ENCODE results near the gene SDHA.
"Not testable (repeated sequence)": the region's sequence is repeated elsewhere in the genome, so short reads cannot be mapped to it uniquely, and the experiment has no call there.

SDHA gene

DNA sequence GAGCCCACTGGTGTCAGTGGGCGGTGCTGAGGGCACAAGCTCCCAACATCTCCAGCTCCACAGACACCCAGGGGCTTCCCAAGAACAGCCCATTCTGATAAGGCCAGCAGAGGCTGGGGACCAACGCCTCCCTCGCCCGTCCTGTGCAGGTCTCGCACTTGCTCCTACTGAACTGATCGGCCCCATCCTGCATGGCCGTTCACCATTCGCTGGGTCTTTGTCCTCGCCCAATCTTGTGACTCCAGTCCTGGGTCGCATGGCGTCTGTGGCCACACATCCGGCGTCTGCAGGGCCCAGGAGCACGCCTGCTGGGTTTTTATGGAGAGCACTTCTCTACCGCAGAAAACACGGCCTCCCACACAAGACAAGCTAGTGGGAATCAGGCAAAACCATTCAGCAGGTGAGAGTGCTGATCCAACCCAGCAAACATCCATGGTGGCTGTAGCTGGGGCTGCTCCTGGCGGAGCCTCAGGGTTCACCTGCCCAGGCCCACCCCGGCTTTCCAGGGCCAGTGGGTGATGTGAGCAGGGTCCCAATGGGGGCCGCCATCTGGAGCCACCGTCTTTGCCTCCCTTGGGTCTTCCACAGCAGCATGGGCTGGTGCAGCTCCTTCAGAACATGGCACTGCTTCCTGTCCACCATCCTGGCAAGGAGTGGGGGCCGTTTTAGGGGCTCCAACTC, 19.5 kb upstream of the SDHA start:
- no peak for DNase-seq (ENCODE audit: low read depth)

DNA sequence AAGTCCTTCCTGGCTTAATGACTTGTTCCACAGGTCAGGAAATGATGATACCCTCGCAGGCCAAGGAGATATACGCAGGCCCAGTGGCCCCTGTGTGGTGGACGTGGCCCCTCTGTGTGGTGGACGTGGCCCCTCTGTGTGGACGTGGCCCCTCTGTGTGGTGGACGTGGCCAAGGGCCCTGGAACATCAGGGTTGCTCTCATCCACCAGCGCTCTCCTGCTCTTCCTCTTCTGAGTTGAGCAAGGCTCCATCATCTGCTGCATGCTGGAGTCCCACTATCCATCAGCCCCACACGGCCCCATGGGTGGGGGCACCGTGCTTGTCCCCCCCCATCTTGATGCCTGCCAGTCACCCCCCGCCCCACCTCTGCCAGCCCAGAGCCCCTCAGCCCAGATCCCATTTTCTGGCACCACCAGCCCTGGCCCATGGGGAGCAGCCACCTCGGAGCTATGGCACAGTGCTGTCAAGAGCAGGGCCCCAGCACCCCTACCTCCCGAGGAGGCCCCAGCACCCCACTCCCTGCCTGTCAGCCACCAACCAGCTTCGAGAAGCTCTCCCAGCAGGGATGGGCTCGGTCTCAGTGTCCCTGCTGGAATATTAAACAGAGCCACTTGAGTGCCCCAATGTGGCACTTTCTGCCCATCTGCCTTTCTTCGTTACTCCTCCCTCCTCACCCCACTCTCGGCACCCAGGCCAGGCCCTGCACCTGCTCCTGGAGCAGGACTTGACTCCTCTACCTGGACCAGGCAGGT, 18.7 kb upstream of the SDHA start:
- DNase-seq (ENCODE audit: low read depth), result no peak

DNA sequence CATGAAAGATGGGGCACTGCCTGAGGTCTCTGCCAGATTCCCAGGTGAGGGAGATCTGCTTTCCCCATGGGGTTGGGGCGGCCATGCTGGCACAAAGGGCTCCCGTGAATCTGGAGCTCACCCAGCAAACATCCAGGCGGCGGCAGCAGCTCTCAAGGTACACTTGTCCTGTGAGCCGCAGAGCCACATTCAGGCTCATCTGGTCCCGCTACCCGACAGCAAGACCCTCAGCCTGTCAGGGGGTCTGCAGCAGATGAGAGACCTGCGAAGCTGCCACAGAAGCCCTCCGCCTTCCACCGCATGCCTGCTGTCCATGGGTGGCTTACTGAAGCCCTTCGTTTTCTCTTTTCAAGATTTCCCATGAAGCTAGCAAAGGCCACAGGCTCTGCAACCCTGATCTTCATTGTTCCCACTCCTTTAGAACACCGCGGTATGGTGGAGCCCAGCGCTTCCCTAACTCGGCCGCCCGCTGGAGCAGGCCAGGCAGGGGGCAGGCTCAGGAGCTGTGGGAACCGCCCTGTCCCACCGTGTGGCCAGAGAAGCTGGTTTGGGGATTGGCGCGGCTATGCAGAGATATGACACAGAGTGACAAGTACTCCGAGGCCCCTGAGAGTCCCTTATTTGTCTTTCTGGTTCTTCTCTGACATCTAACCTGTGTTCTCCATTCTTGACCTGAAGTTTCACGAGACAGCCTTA, 18.0 kb upstream of the SDHA start:
- DNase-seq (ENCODE audit: low read depth), result no peak

GRCh38 chr5:200985-201384, 17.1 kb upstream of the SDHA start:
- no peak for DNase-seq (ENCODE audit: low read depth)

GRCh38 chr5:201672-202071, 16.4 kb upstream of the SDHA start:
- no peak for DNase-seq (ENCODE audit: low read depth)

DNA sequence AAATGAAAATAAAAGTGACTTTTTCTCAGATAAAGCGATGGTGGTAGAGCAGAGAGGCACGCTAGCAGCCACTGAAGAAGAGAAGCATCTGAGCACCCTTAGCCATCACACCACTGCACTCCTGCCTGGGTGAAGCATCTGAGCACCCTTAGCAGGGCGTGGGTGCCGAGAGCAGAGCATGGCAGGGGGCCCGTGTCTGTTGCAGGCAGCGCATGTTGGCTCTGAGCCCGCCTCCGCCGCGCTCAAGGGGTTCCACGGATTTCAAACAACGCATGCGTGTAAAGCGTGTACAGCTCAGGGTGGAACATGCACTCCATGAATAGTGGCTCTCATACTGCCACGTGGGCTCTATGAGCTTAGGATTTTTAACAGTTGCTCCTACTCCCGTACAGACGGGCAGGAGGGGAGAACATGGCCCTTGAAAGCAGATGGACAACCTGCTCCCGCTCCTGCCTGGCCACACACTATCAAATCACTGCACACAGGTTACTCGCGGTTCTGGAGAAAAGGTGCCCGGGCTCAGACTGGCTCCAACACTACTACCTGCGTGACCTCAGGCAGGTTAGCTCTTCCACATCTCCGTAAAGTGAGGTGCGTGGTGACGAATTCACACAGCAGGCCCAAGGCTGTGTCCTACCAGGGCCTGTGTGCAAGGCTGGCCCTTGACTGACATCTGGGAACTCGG, 14.7 kb upstream of the SDHA start:
- no peak for DNase-seq (ENCODE audit: low read depth)

DNA sequence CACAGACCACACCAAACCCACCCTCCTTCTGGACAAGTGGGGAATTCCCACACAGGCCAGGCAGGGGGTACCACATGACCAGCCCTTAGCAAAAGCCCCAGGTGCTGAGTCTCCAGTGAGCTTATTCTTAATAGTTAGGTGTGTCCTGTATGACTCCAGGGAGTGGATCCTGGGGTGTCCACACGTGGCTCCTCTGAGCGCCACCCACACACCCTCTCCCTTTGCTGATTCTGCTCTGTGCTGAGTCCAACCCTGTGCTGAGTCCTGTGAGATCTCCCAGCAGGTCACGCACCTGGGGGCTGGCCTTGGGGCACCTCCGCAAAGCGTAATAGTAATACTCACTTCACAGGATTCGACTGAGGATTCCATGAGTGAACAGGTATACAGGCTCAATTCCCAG, 14.1 kb upstream of the SDHA start:
- no peak for DNase-seq (ENCODE audit: low read depth)

- DNase-seq (ENCODE audit: low read depth), result no peak
These were observed 13.7 kb upstream of the SDHA start for GRCh38 chr5:204462-204861.

- no peak for DNase-seq (ENCODE audit: low read depth)
These were observed 13.0 kb upstream of the SDHA start for GRCh38 chr5:204966-205670.

GRCh38 chr5:206406-206805, 11.7 kb upstream of the SDHA start:
- no peak for DNase-seq (ENCODE audit: low read depth)

DNA sequence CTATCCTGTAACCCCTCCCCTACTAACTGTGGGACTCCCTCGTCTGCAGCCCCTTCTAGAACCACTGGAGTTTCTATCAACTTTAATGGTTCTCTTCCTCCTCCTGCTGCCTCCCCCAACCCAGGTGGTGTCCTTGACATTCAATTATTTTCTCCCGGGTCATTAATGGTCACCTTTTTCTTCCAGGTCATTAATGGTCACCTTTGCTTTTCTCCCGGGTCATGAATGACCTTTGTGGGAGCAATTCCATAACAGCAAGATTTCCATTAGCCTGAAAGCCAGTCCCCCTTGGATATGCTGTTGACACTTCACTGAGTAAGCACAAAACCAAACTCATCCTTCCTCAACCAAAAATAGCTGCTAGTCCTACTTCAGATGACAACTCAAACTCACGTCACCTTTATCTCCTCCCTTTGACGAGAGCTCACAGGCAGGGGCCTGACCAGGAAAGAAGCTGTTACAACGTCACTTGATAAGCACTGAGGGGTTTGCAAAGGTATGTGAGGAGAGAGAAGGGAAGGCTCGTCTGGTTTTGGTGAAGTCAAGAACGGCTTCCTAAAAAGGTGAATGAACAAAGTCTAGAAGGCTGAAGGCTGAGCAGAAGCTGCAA, 11.1 kb upstream of the SDHA start:
- DNase-seq (ENCODE audit: low read depth), result no peak

- DNase-seq (ENCODE audit: low read depth), result no peak
These were observed 10.5 kb upstream of the SDHA start for GRCh38 chr5:207599-207998.

DNA sequence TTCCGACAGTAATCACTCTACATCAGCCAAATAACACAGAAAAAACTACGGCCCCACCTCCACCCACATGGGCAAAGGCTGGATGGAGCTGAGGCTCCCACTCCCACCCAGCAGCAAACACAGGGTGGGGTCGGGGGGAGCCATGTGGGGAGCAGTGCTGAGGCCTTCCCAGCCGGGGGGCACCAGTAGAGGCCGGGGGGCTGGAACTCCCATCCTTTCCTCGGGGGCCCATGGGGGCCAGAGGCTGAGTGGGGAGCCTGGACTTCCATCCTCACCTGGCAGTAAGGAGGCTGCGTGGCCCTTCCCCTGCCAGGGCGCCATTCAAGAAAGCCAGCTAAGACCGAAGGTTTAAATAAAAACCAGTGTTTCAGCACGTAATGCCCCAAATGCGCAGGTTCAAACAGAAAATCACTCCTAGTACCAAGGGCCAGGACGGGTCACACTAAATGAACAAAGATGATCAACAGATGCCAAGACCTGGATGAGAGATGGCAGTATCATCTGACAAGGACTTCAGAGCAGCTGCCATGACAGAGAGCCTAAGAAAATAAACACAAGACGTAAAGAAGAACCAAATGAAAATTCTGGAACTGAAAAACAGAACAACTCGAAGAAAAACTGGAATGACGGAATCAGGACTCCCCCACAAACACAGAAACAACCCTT, 9.5 kb upstream of the SDHA start:
- no peak for DNase-seq (ENCODE audit: low read depth)

GRCh38 chr5:213803-214395, 4.2 kb upstream of the SDHA start:
- no peak for DNase-seq (ENCODE audit: low read depth)

- DNase-seq (ENCODE audit: low read depth), result not testable (repeated sequence)
These were observed 2.9 kb upstream of the SDHA start for GRCh38 chr5:215256-215655.

DNA sequence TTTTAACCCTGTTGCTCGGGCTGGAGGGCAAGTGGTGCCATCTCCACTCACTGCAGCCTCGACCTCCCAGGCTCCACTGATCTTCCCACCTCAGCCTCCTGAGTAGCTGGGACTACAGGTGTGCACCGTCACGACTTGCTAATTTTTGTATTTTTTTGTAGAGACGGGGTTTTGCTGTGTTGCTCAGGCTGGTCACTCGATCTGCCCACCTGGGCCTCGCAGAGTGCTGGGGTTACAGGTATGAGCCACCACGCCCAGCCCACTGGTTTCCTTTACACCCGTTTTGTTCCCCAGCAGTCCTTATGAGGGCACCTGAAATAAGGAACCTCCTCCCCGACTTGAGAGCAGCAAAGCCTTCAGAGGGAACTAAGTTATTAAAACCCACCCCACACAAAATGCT, 2.0 kb upstream of the SDHA start:
- DNase-seq (ENCODE audit: low read depth), result not testable (repeated sequence)

DNA sequence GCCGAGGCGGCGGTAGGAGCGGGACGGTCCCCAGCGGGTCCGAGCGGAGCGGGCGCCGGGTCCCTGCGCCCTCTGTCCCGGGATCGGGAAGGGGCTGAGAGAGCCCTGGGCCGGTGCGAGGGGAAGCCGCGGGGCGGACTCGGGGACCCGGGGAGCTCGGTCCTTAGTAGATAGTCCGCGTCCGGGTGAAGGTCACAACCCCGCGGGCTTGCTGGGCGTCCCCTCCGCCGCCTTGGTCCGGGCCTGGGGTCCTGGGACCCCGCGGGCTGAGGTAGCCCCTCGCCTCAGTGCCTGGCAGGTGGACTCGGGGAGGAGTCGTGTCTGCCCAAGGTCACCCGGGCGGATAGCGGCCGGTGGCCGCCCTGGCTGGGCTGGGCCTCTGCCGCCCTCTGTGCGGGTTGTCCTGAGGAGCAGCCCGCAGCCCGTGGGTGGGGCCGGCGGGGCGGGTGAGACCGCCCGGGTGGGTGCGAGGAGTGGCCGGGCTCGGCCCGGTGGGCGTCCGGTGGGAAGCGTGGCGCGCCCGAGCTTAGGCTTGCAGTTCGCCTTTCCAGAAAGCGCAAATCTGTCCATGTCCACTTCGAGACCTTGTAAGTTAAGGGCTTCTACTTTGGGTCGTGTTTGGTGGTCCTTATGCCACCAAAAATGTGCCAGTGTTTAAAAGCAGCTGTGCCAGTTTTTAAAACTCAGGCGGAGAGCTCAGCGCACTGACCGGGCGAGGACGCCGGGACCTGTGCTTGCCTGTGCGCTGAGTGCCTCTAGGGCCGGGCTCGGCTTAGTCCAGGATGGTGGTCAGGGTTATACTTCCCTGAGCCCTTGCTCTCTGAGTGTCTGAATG, 554 bp downstream of the SDHA start:
- DNase-seq (ENCODE audit: low read depth), result no peak

GRCh38 chr5:219460-219863, 1.3 kb downstream of the SDHA start:
- DNase-seq (ENCODE audit: low read depth), result no peak

- DNase-seq (ENCODE audit: low read depth), result no peak
These were observed 1.9 kb downstream of the SDHA start for GRCh38 chr5:219991-220390.
